Measurements from ENCODE around the gene SYNGR4. TPM values are rescaled to one million over a fixed set of nuclear protein-coding genes. Genes with fewer than 3 reads are reported as not detected.
"Not testable (repeated sequence)": the region's sequence is repeated elsewhere in the genome, so short reads cannot be mapped to it uniquely, and the experiment has no call there.

SYNGR4 gene
- total RNA-seq, 4 donors from 2014 or later = not detected

DNA sequence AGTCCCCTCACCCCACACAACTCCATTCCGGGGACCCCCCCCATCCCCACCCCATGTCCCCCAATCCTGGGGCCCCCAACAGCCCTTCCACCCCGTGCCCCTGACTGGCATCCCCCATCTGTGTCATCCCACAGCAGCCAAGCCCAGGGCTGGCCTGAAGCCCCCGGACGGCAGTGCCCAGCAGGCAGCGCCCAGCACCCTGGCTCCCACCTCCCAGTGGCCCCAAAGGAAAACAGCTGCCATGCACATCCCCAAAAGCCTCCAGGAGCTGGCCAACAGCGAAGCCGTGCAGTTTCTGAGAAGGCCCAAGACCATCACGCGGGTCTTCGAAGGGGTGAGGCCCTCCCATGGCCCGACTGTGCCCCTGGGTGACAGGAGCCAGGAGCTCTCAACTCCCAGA lies 1.4 kb downstream of the SYNGR4 start:
- Histone ChIP-seq H3K27ac (no peak overlapping the region), H3K9me3 (no peaks in the 10 kb centered on the region), H3K27me3 (no peaks in the 10 kb centered on the region), H3K36me3 (no peaks in the 10 kb centered on the region), H3K4me1 (peaks cover 6 to 21% (median 9%) of the 10 kb centered on the region in 3 donors), H3K4me3 (no peak overlapping the region)
- 90% methylated on average over 7 of the region's 11 CpGs; no CpG with 5 or more reads in 1 of the 2 donors for WGBS, 2 donors
- intact Hi-C loops (cut with DNase I) = no loop called here
- DNase-seq = no peak
- TF ChIP-seq, protein P1, sequence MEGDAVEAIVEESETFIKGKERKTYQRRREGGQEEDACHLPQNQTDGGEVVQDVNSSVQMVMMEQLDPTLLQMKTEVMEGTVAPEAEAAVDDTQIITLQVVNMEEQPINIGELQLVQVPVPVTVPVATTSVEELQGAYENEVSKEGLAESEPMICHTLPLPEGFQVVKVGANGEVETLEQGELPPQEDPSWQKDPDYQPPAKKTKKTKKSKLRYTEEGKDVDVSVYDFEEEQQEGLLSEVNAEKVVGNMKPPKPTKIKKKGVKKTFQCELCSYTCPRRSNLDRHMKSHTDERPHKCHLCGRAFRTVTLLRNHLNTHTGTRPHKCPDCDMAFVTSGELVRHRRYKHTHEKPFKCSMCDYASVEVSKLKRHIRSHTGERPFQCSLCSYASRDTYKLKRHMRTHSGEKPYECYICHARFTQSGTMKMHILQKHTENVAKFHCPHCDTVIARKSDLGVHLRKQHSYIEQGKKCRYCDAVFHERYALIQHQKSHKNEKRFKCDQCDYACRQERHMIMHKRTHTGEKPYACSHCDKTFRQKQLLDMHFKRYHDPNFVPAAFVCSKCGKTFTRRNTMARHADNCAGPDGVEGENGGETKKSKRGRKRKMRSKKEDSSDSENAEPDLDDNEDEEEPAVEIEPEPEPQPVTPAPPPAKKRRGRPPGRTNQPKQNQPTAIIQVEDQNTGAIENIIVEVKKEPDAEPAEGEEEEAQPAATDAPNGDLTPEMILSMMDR (IDR thresholded peaks at IDR 0.05) = no peak
- TF ChIP-seq POLR2A (IDR thresholded peaks at IDR 0.05) = no peak

DNA sequence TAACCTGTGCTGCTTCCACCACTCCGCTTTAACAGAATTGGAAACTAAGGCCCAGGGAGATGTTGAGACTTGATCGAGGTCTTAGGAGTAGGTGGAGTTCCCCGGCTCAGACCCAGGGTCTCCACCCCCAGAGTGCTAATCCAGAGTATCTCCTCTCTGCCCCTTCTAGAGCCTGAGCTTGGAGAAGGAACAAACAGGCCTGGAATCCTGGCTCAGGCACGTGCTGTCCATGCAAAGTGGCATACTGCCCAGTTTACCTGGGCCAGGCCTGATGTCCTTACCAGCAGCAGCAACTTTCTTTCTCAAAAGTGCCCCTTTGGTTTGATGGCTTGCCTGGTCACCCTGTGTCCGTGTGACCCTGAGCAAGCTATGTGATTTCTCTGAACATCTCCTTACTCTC lies 3.7 kb downstream of the SYNGR4 start:
- WGBS, 2 donors = 51 to 62% methylated on average over 2 to 5 of the region's 5 CpGs
- intact Hi-C loops (cut with DNase I) = no loop called here

DNA sequence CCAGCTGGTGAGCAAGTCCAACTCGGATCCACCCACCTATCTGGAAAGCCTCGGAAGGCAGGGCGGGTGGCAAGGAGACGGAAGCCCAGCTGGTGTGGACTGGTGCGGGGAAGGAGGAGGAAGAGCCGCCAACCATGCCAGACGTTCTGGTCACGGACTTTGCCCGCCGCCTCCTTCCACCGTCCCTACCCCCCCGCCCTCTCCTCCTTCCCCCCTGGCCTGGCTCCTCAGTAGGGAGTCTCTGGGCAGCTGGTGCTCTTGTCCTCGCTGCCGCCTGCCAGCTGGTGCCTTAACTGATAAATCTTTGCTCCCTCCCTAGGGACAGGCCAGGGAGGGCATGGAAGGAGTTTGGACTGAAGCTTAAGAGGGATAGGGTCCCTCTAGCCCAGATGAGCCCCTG lies 4.8 kb downstream of the SYNGR4 start:
- no peak for DNase-seq
- intact Hi-C loops (cut with DNase I) = no loop called here
- no peak overlapping the region for H3K4me3 ChIP-seq
- H3K36me3 ChIP-seq = no peaks in the 10 kb centered on the region
- WGBS, 2 donors = 67 to 83% methylated on average over 10 to 12 of the region's 14 CpGs
- peaks cover 0 to 9% (median 6%) of the 10 kb centered on the region in 3 donors for H3K4me1 ChIP-seq
- H3K27ac ChIP-seq = no peak overlapping the region
- no peaks in the 10 kb centered on the region for H3K9me3 ChIP-seq
- no peaks in the 10 kb centered on the region for H3K27me3 ChIP-seq
- TF ChIP-seq POLR2A (IDR thresholded peaks at IDR 0.05) = no peak
- TF ChIP-seq, protein P1 (IDR thresholded peaks at IDR 0.05) = no peak

More for the DNA sequence above, 3.7 kb downstream of the SYNGR4 start:
- H3K4me3 ChIP-seq = no peak overlapping the region
- H3K4me1 ChIP-seq = peaks cover 6 to 17% (median 9%) of the 10 kb centered on the region in 3 donors
- TF ChIP-seq POLR2A (IDR thresholded peaks at IDR 0.05) = no peak
- TF ChIP-seq, protein P1 (IDR thresholded peaks at IDR 0.05) = no peak
- no peaks in the 10 kb centered on the region for H3K9me3 ChIP-seq
- DNase-seq = no peak
- H3K27me3 ChIP-seq = no peaks in the 10 kb centered on the region
- H3K36me3 ChIP-seq = no peaks in the 10 kb centered on the region
- H3K27ac ChIP-seq = no peak overlapping the region

DNA sequence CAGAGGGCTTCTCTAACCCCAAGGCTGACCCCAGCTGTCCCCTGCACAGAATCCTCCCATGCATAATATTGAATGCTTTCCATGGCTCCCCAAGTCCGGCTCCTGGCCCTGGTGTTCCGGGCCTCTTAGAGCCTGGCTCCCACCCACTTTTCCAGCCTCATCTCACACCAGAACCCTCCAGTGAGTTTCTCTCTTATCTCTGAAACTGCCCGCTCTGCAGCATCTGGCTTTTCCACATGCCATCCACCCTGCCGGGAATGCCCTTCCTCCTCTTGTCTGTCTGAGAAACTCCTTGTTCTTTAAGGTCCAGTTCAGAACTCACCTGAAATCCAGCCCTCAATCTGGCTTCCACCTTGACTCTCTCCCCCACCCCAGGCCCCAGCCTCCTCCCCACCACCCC lies 6.8 kb downstream of the SYNGR4 start:
- no peak for DNase-seq
- no peaks in the 10 kb centered on the region for H3K9me3 ChIP-seq
- H3K4me1 ChIP-seq = no peaks in the 10 kb centered on the region
- 78 to 79% methylated on average over 4 of the region's 4 CpGs for WGBS, 2 donors
- H3K27me3 ChIP-seq = no peaks in the 10 kb centered on the region
- H3K27ac ChIP-seq = no peak overlapping the region
- H3K36me3 ChIP-seq = no peaks in the 10 kb centered on the region
- TF ChIP-seq, protein P1 (IDR thresholded peaks at IDR 0.05) = no peak
- TF ChIP-seq POLR2A (IDR thresholded peaks at IDR 0.05) = no peak
- intact Hi-C loops (cut with DNase I) = no loop called here
- H3K4me3 ChIP-seq = no peak overlapping the region

DNA sequence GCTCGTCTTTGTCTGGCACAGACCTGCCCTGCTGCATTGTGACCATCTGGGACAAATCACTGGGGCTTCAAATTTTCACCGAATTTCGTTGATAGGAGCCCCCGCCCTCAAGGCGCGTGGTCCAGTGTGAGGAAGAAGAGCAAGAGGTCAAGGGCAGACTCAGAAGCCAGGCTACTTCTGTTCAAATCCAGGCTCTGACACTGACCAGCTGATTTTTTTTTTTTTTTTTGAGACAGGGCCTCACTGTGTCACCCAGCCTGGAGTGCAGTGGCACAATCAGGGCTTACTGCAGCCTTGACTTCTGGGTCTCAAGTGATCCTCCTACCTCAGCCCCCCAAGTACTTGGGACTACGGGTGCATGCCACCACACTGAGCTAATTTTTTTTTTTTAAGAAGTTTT lies 7.2 kb downstream of the SYNGR4 start:
- DNase-seq = no peak
- intact Hi-C loops (cut with DNase I) = no loop called here
- H3K36me3 ChIP-seq = no peaks in the 10 kb centered on the region
- H3K27ac ChIP-seq = no peak overlapping the region
- WGBS, 2 donors = 53 to 68% methylated on average over 7 of the region's 7 CpGs
- H3K9me3 ChIP-seq = no peaks in the 10 kb centered on the region
- H3K27me3 ChIP-seq = no peaks in the 10 kb centered on the region
- H3K4me1 ChIP-seq = no peaks in the 10 kb centered on the region
- H3K4me3 ChIP-seq = no peak overlapping the region
- TF ChIP-seq, protein P1 (IDR thresholded peaks at IDR 0.05) = no peak

DNA sequence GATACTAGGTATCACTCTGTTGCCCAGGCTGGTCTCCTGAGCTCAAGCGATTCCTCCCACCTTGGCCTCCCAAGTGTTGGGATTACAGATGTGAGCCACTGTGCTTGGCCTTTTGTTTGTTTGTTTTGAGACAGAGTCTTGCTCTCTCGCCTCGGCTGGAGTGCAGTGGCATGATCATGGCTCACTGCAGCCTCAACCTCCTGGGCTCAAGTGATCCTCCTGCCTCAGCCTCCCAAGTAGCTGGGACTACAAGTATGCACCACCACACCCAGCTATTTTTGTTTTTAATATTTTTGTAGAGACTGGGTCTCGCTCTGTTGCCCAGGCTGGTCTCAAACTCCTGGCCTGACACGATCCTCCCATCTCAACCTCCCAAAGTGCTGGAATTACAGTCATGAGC lies 7.6 kb downstream of the SYNGR4 start:
- H3K27ac ChIP-seq; H3K9me3 ChIP-seq; intact Hi-C loops (cut with DNase I); H3K4me3 ChIP-seq; H3K36me3 ChIP-seq; H3K27me3 ChIP-seq; DNase-seq; H3K4me1 ChIP-seq: not testable (repeated sequence)
- WGBS, 2 donors = 83 to 90% methylated on average over 4 to 5 of the region's 5 CpGs
